HUES6 (cell line): ENCODE data around the gene CHRM2.

ENCODE experiments used
- H3K27ac ChIP-seq: 2 replicates; pipeline ENCODE4 v1.7.0; 2013; ENCODE audit warnings: low read depth, mild to moderate bottlenecking, low read length, inconsistent platforms
- H3K27me3 ChIP-seq: 2 replicates; pipeline ENCODE4 v1.6.1; 2013; ENCODE audit warnings: low read length; ENCODE audit not compliant: control insufficient read depth, insufficient read depth
- H3K36me3 ChIP-seq: 2 replicates; pipeline ENCODE4 v1.6.1; 2013; ENCODE audit warnings: low read length; ENCODE audit not compliant: control insufficient read depth, insufficient read depth
- H3K4me1 ChIP-seq: 2 replicates; pipeline ENCODE4 v1.6.1; 2013; ENCODE audit warnings: low read length; ENCODE audit not compliant: control insufficient read depth, insufficient read depth
- H3K4me3 ChIP-seq: 2 replicates; pipeline ENCODE4 v1.5.1; 2013; ENCODE audit warnings: low read depth, low read length
- H3K9ac ChIP-seq: one replicate; pipeline ENCODE4 v1.6.1; 2013; ENCODE audit warnings: mild to moderate bottlenecking, low read length
- H3K9me3 ChIP-seq: 2 replicates; pipeline ENCODE4 v1.6.1; 2013; ENCODE audit warnings: low read depth, low read length; ENCODE audit not compliant: control insufficient read depth, insufficient read depth

CHRM2 gene

GRCh38 chr7:137017221-137017620, 148.8 kb downstream of the CHRM2 start:
- Histone ChIP-seq H3K36me3 (no peaks in the 10 kb centered on the region), H3K27ac (no peak overlapping the region), H3K9me3 (no peaks in the 10 kb centered on the region), H3K4me3 (no peak overlapping the region), H3K27me3 (no peaks in the 10 kb centered on the region), H3K4me1 (peaks cover 6% of the 10 kb centered on the region; the same call in 1 of the 2 replicates), H3K9ac (no peak overlapping the region)

DNA sequence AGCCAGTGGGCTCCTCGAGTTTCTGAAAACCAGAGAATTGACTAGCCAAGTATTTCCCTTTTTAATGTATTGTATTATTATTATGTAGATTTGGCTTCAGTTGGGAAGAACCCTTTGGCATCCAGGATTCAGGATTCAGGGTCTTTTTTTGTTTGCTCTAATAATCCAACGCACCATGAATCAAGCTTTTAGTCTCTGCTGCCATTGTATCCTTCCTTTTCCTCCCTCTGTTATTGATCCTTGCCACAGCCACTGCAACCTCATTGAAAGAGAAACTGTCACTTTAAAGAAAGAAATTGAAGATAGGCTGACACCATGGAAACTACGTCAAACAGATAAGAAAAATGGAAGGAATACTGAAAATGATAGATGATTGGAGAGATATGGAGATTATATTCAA, 150.0 kb downstream of the CHRM2 start:
- no peak overlapping the region for H3K9ac ChIP-seq
- no peaks in the 10 kb centered on the region for H3K36me3 ChIP-seq
- H3K27me3 ChIP-seq: no peaks in the 10 kb centered on the region
- no peak overlapping the region for H3K4me3 ChIP-seq
- peaks cover 6% of the 10 kb centered on the region; the same call in 1 of the 2 replicates for H3K4me1 ChIP-seq
- H3K27ac ChIP-seq: no peak overlapping the region
- no peaks in the 10 kb centered on the region for H3K9me3 ChIP-seq

DNA sequence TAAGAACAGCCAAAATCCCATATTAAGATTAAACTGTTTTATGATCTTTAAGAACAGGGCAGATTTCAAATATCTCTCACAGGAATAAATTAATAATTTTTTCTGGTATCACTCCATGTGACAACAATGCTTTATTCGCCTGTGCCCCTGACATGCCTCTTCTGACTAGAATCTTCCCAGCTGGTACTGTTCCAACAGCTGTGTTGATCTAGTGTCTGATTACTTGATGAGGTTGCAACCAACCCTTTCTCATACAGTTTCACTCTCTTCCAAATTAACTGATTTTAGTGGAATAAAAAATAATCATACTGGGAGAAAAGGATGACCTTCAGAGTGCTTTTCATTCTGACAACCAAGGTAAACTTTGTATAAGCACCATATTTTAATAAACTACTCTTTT, 151.9 kb downstream of the CHRM2 start:
- Histone ChIP-seq H3K27me3 (no peaks in the 10 kb centered on the region), H3K4me3 (no peak overlapping the region), H3K27ac (no peak overlapping the region), H3K36me3 (no peaks in the 10 kb centered on the region), H3K9ac (no peak overlapping the region), H3K9me3 (no peaks in the 10 kb centered on the region), H3K4me1 (peaks cover 6% of the 10 kb centered on the region; the same call in 1 of the 2 replicates)

DNA sequence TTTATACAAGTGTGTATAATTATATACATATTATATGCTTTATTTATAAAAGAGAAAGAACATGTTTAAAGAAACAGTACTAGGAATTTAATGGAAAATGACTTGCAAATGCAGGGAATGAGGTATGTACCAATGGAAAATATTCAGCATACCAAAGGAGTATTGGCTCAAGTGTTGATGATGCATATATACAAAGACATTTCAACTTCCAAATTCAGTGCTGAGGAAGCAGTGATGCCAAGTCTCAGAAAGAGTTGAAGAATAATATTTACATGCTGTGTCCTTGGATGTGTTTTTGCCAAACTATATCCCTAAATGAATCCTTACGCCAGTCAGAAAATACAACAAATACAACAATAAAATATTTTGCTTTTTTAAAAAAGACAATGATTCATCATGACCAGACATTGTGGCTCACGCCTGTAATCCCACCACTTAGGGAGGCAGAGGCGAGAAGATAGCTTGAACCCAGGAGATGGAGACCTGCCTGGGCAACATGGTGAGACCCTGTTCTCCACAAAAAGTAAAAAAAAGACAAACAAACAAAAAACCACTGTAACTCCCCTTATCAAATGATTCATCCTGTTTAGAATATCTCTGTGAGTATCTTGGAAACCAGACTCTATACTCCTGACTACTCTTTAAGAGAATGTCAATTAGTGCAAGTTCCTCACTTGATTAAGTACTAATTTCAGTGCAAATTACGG, 157.2 kb downstream of the CHRM2 start:
- H3K9ac ChIP-seq: no peak overlapping the region
- H3K36me3 ChIP-seq: no peaks in the 10 kb centered on the region
- no peak overlapping the region for H3K27ac ChIP-seq
- H3K4me3 ChIP-seq: no peak overlapping the region
- H3K27me3 ChIP-seq: no peaks in the 10 kb centered on the region
- H3K4me1 ChIP-seq: no peaks in the 10 kb centered on the region
- H3K9me3 ChIP-seq: no peaks in the 10 kb centered on the region

- H3K36me3 ChIP-seq: no peaks in the 10 kb centered on the region
- no peak overlapping the region for H3K9ac ChIP-seq
- H3K27me3 ChIP-seq: no peaks in the 10 kb centered on the region
- no peaks in the 10 kb centered on the region for H3K4me1 ChIP-seq
- no peak overlapping the region for H3K27ac ChIP-seq
- no peak overlapping the region for H3K4me3 ChIP-seq
- no peaks in the 10 kb centered on the region for H3K9me3 ChIP-seq
Measured at GRCh38 chr7:137026176-137026500, 157.7 kb downstream of the CHRM2 start.

GRCh38 chr7:137032436-137032835, 164.0 kb downstream of the CHRM2 start:
- Histone ChIP-seq H3K4me1 (peaks cover 7% of the 10 kb centered on the region; the same call in 1 of the 2 replicates), H3K4me3 (no peak overlapping the region), H3K9me3 (no peaks in the 10 kb centered on the region), H3K9ac (no peak overlapping the region), H3K27ac (no peak overlapping the region), H3K36me3 (no peaks in the 10 kb centered on the region), H3K27me3 (no peaks in the 10 kb centered on the region)

DNA sequence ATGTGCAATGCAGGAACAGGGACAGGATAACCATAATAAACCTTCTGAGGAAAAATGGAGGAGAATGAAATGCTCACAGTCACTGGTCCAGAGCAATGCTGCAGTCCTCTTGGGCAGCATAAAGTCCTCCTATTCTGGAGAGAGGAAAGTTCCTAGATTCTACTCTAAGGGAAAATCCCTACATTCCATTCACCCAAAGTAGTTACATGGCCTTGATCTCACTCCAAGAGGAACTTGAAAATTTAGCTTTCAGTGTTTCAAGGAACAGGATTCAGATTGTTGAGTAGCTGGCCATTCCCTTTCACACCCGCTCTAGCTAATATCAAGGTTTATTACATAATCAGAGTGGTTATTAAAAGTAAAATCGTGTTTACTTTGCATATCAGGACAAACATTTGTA, 168.3 kb downstream of the CHRM2 start:
- H3K4me3 ChIP-seq: no peak overlapping the region
- H3K27me3 ChIP-seq: no peaks in the 10 kb centered on the region
- peaks cover 11% of the 10 kb centered on the region; the same call in 1 of the 2 replicates for H3K4me1 ChIP-seq
- H3K27ac ChIP-seq: no peak overlapping the region
- no peak overlapping the region for H3K9ac ChIP-seq
- no peaks in the 10 kb centered on the region for H3K36me3 ChIP-seq
- H3K9me3 ChIP-seq: no peaks in the 10 kb centered on the region

- Histone ChIP-seq H3K27ac (no peak overlapping the region), H3K27me3 (no peaks in the 10 kb centered on the region), H3K4me1 (peaks cover 11% of the 10 kb centered on the region; the same call in 1 of the 2 replicates), H3K4me3 (no peak overlapping the region), H3K9ac (no peak overlapping the region), H3K9me3 (no peaks in the 10 kb centered on the region), H3K36me3 (no peaks in the 10 kb centered on the region)
Measured at GRCh38 chr7:137038706-137039105, 170.3 kb downstream of the CHRM2 start.

GRCh38 chr7:137040745-137041144, 172.3 kb downstream of the CHRM2 start:
- Histone ChIP-seq H3K36me3 (no peaks in the 10 kb centered on the region), H3K27me3 (no peaks in the 10 kb centered on the region), H3K9ac (no peak overlapping the region), H3K27ac (no peak overlapping the region), H3K4me1 (peaks cover 11% of the 10 kb centered on the region; the same call in 1 of the 2 replicates), H3K4me3 (no peak overlapping the region), H3K9me3 (no peaks in the 10 kb centered on the region)

GRCh38 chr7:137045573-137045972, 177.1 kb downstream of the CHRM2 start:
- no peaks in the 10 kb centered on the region for H3K9me3 ChIP-seq
- H3K36me3 ChIP-seq: no peaks in the 10 kb centered on the region
- H3K4me1 ChIP-seq: no peaks in the 10 kb centered on the region
- H3K4me3 ChIP-seq: no peak overlapping the region
- H3K27ac ChIP-seq: no peak overlapping the region
- H3K9ac ChIP-seq: no peak overlapping the region
- H3K27me3 ChIP-seq: no peaks in the 10 kb centered on the region

- no peaks in the 10 kb centered on the region for H3K9me3 ChIP-seq
- H3K4me1 ChIP-seq: peaks cover 8% of the 10 kb centered on the region; the same call in 1 of the 2 replicates
- no peaks in the 10 kb centered on the region for H3K36me3 ChIP-seq
- no peak overlapping the region for H3K27ac ChIP-seq
- no peaks in the 10 kb centered on the region for H3K27me3 ChIP-seq
- no peak overlapping the region for H3K9ac ChIP-seq
- no peak overlapping the region for H3K4me3 ChIP-seq
Measured at GRCh38 chr7:137069249-137069963, 201.0 kb downstream of the CHRM2 start.
